K562 (cell line): ENCODE results near the gene ECHDC1. TPM values are rescaled to one million over a fixed set of nuclear protein-coding genes. Genes with fewer than 3 reads are reported as not detected.

Experiments
- ATAC-seq: fragments of 200-7000 bp; cut with Tn5 transposase; 3 replicates; pipeline ENCODE4 v1.9.1; 2020; ENCODE audit warnings: moderate library complexity
- BruUV-seq: library from RNA; stranded (reverse); fragments of 400-500 nt; replicated peaks from 2 replicates; lab custom pipeline; 2021; lab: Mats Ljungman, UMichigan
- CTCF ChIA-PET: fragments of 300-600 bp; formaldehyde crosslinking; extraction: SDS; loops from one replicate; lab custom pipeline; 2021; ENCODE audit warnings: low intra/inter-chr PET ratio; lab: Yijun Ruan, JAX
- POLR2A ChIA-PET: fragments of 300-600, 350-650 bp; sonication (Branson Sonifier 250); formaldehyde crosslinking; extraction: SDS; loops from one replicate; lab custom pipeline; 2021; ENCODE audit warnings: antibody characterized with exemption, inconsistent platforms; lab: Yijun Ruan, JAX
- DNase-seq, 4 experiments: peaks; one replicate each; pipeline versions ENCODE4 v3.0.0 to v3.0.0-alpha.2; 2011 to 2018; ENCODE audit warnings: low spot score in 3 of 4, mixed read lengths in 3 of 4; ENCODE audit errors: extremely low read depth in 1 of 4
- FAIRE-seq: peaks from 2 replicates; lab custom pipeline; 2011; peaks lifted over from hg19 to GRCh38; lab: Jason Lieb, UNC
- H2AFZ ChIP-seq: 2 replicates; pipeline ENCODE4 v1.6.0; 2011; ENCODE audit warnings: low read depth, low read length, control low read depth, inconsistent platforms
- H3K27ac ChIP-seq: fragments of 200-600 bp; 3 replicates; pipeline ENCODE4 v1.8.0; 2011; ENCODE audit warnings: low read depth, mild to moderate bottlenecking, control low read depth, inconsistent platforms, low read length, moderate library complexity, mixed read lengths; ENCODE audit errors: extremely low read depth
- H3K27me3 ChIP-seq, 2 experiments: fragments of 300-600 bp in 1 of 2; 2 replicates in 1 of 2; 3 replicates in 1 of 2; pipeline versions ENCODE4 v1.6.0 to v1.8.0; 2011; ENCODE audit warnings: inconsistent platforms in 2 of 2, low read length in 2 of 2, mild to moderate bottlenecking in 1 of 2, mixed read lengths in 1 of 2, moderate library complexity in 1 of 2; ENCODE audit not compliant: control insufficient read depth in 2 of 2, insufficient read depth in 2 of 2
- H3K36me3 ChIP-seq: fragments of 300-600 bp; 3 replicates; pipeline ENCODE4 v1.8.0; 2011; ENCODE audit warnings: mild to moderate bottlenecking, low read length, inconsistent platforms; ENCODE audit not compliant: control insufficient read depth, insufficient read depth
- H3K4me1 ChIP-seq, 2 experiments: fragments of 200-600 bp in 1 of 2; replicated peaks in 1 of 2; 2 replicates in 1 of 2; 3 replicates in 1 of 2; pipeline versions ENCODE4 v1.5.1 to v1.8.0; 2011; ENCODE audit warnings: inconsistent platforms in 2 of 2, low read length in 2 of 2, mild to moderate bottlenecking in 1 of 2, mixed read lengths in 1 of 2, moderate library complexity in 1 of 2; ENCODE audit not compliant: control insufficient read depth in 2 of 2, insufficient read depth in 2 of 2
- H3K4me2 ChIP-seq: 2 replicates; pipeline ENCODE4 v1.6.1; 2011; ENCODE audit warnings: low read length, control low read depth, inconsistent platforms, mixed read lengths; ENCODE audit not compliant: insufficient read depth
- H3K4me3 ChIP-seq: fragments of 200-600 bp; sonication (generic), shearing (Covaris generic); 2 replicates; pipeline ENCODE4 v1.5.1; 2016; ENCODE audit warnings: control low read depth, inconsistent platforms
- H3K79me2 ChIP-seq: fragments of 200-600 bp; 3 replicates; pipeline ENCODE4 v1.8.0; 2011; ENCODE audit warnings: low read length, inconsistent platforms; ENCODE audit not compliant: control insufficient read depth, insufficient read depth
- H3K9ac ChIP-seq, 2 experiments: 2 replicates each; pipeline versions ENCODE4 v1.6.0 to v1.6.1; 2011; ENCODE audit warnings: low read depth in 2 of 2, low read length in 2 of 2, control low read depth in 1 of 2, inconsistent platforms in 1 of 2, mild to moderate bottlenecking in 1 of 2, mixed read lengths in 1 of 2; ENCODE audit not compliant: insufficient read depth in 1 of 2
- H3K9me1 ChIP-seq: one replicate; pipeline ENCODE4 v1.6.0; 2011; ENCODE audit warnings: inconsistent platforms, mild to moderate bottlenecking, low read length, moderate library complexity; ENCODE audit not compliant: control insufficient read depth, insufficient read depth
- H3K9me3 ChIP-seq: replicated peaks from 2 replicates; pipeline ENCODE4 v1.5.1; 2011; ENCODE audit warnings: low read depth, low read length, inconsistent platforms; ENCODE audit not compliant: control insufficient read depth, insufficient read depth
- H4K20me1 ChIP-seq: replicated peaks from 2 replicates; pipeline ENCODE4 v1.6.1; 2011; ENCODE audit warnings: low read length, inconsistent platforms, mixed read lengths; ENCODE audit not compliant: control insufficient read depth, insufficient read depth
- CBX3 ChIP-seq, 2 experiments: IDR thresholded peaks; 1 replicate in 1 of 2; 2 replicates in 1 of 2; pipeline ENCODE4 v1.6.1; 2012; ENCODE audit warnings: inconsistent platforms in 2 of 2, low read length in 2 of 2, borderline replicate concordance in 1 of 2, control low read depth in 1 of 2
- CBX5 ChIP-seq: IDR thresholded peaks from 2 replicates; pipeline ENCODE4 v1.6.1; 2014; ENCODE audit warnings: low read depth, borderline replicate concordance
- HLTF ChIP-seq: fragments of 450-650 bp; IDR thresholded peaks from 2 replicates; pipeline ENCODE4 v1.6.1; 2016
- HMG20A ChIP-seq: fragments of 450-650 bp; formaldehyde crosslinking; conservative IDR thresholded peaks from 2 replicates; pipeline ENCODE4 v1.4.0; 2020; ENCODE audit warnings: mild to moderate bottlenecking, mixed read lengths
- MEF2A ChIP-seq: IDR thresholded peaks from 2 replicates; pipeline ENCODE4 v1.6.1; 2011; ENCODE audit warnings: low read depth, mild to moderate bottlenecking, low read length, moderate library complexity; ENCODE audit not compliant: control insufficient read depth
- TRIM28 ChIP-seq: fragments of 450-650 bp; IDR thresholded peaks from 2 replicates; pipeline ENCODE4 v1.6.1; 2017
- ZFP30 ChIP-seq: fragments of 250-450 bp; sonication (Bioruptor Pico); IDR thresholded peaks from 2 replicates; pipeline ENCODE4 v1.8.0; 2022; ENCODE audit warnings: moderate library complexity, mild to moderate bottlenecking, inconsistent platforms, borderline replicate concordance
- WGBS: fragments of 100-300 bp; shearing (Covaris generic); methylation state at CpG from one replicate; pipeline ENCODE4 v1.1.6; 2016; ENCODE audit warnings: low coverage, mixed read lengths; ENCODE audit not compliant: insufficient coverage; ENCODE audit errors: missing lambda C conversion rate; 5-methylcytosine and 5-hydroxymethylcytosine counted together
- in situ Hi-C: fragments of 300-500 bp; cut with MboI; formaldehyde crosslinking; loops from 4 replicates; pipeline ENCODE4 v1.15.0; 2018; ENCODE audit warnings: inconsistent platforms, mixed read lengths
- intact Hi-C: fragments of 100-400 bp; cut with micrococcal nuclease; formaldehyde crosslinking; loops from 2 replicates; pipeline ENCODE4 v1.14.2; 2022
- polyA plus RNA-seq, 8 experiments: library from polyadenylated mRNA; depleted of rRNA in 4 of 8; stranded (reverse) in 5 of 8; unstranded in 3 of 8; fragments of >200 nt; fragmentation: Nextera tagmentation in 2 of 8; fragmentation: Illumina TruSeq in 1 of 8; extraction: Ambion mirVana in 2 of 8; extraction: Trizol in 1 of 8; gene quantifications; 2 replicates each; pipeline versions ENCODE4 v1.2.1 to v1.2.3, GENCODE V29; 2011 to 2014; ENCODE audit warnings: inconsistent platforms in 1 of 8, missing spikeins in 1 of 8
- total RNA-seq, 7 experiments: library from RNA; depleted of rRNA in 6 of 7; stranded (reverse); fragments of >200 nt in 6 of 7; fragmentation: Illumina TruSeq in 2 of 7; extraction: Trizol in 2 of 7; gene quantifications; 2 replicates each; pipeline versions ENCODE4 v1.2.1 to v1.2.3, GENCODE V29; 2011 to 2021; ENCODE audit warnings: low replicate concordance in 1 of 7
- TF ChIP-seq, protein P1 (sequence below): IDR thresholded peaks from 3 replicates; pipeline ENCODE4 v1.6.1; 2011; ENCODE audit warnings: borderline replicate concordance, mild to moderate bottlenecking; ENCODE audit not compliant: insufficient read length, insufficient read depth

Gene ECHDC1
- total and polyA plus RNA-seq, 9 of the 15 experiments (the other 6 are each of a cell fraction or from before 2014, with no cell fraction given), result 58.0 to 105 (median 78.6) TPM

GRCh38 chr6:127352524-127352923, 9.1 kb upstream of the ECHDC1 start (continued):
- TF ChIP-seq, protein P1, sequence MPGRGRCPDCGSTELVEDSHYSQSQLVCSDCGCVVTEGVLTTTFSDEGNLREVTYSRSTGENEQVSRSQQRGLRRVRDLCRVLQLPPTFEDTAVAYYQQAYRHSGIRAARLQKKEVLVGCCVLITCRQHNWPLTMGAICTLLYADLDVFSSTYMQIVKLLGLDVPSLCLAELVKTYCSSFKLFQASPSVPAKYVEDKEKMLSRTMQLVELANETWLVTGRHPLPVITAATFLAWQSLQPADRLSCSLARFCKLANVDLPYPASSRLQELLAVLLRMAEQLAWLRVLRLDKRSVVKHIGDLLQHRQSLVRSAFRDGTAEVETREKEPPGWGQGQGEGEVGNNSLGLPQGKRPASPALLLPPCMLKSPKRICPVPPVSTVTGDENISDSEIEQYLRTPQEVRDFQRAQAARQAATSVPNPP, result no peak

DNA sequence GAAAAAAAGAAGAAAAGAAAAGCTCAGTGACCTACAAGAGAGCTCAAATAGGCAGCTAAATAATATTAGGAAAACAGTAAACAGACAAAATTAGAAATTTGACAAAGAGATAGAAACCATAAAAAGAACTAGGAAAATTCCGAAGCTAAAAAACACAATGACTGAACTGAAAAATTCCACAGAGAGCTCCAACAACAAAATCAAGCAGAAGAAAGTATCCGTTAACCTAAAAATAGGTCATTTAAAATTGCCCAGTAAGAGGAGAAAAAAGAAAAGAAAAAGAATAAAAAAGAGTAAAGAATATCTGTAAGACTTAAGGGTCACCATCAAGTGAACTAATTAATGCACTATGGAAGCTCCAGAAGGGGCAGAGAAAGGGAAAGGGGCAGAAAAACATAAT, 6.6 kb upstream of the ECHDC1 start:
- H3K9me1 ChIP-seq, result no peaks in the 10 kb centered on the region
- peaks cover 23% of the 10 kb centered on the region for H3K79me2 ChIP-seq
- DNase-seq (no peak), FAIRE-seq (no peak), ATAC-seq (no peak)
- ChIA-PET POLR2A (no interaction called here), CTCF (interaction anchor here (0.6 kb wide), 1 partner anchor 249 kb away, joined by 3 read pairs; no protein-coding TSS in a partner anchor)
- in situ Hi-C loops, result no loop called here
- intact Hi-C loops, result loop anchor here (10.0 kb wide), 1 partner anchor 1365 kb away; the partner anchor contains the start of gene TRMT11
- H3K36me3 ChIP-seq, result peaks cover 5% of the 10 kb centered on the region; the same call in 2 of the 3 replicates
- WGBS, result 81% methylated on average over 2 of the region's 2 CpGs
- peaks cover 3% of the 10 kb centered on the region for H3K9me3 ChIP-seq
- H3K4me3 ChIP-seq, result no peak overlapping the region
- H2AFZ ChIP-seq, result no peak overlapping the region
- H3K9ac ChIP-seq, result no peak overlapping the region
- no peak overlapping the region for H3K4me2 ChIP-seq
- no peaks in the 10 kb centered on the region for H3K27me3 ChIP-seq
- H4K20me1 ChIP-seq, result no peaks in the 10 kb centered on the region
- H3K4me1 ChIP-seq, result no peaks in the 10 kb centered on the region; a peak in 1 of 5 replicates
- BruUV-seq, result no TSS peak
- TF ChIP-seq HLTF (peak; percentile 65; the same call in 1 of the 2 replicates), HMG20A (CRISPR knock-in tag) (no peak), TRIM28 (peak; percentile 41; the same call in 1 of the 2 replicates), CBX5 (peak; percentile 55; the same call in 1 of the 2 replicates), MEF2A (0 out of 2 replicates have a peak, but pooled peaks have one; percentile 27), ZFP30 (CRISPR knock-in tag) (no peak), CBX3 (IDR thresholded peaks at IDR 0.05; ENCODE audit: borderline replicate concordance in 1 of 2, low read length in 2 of 2) (0 out of 3 replicates have a peak, but pooled peaks of 1 of the 2 experiments have one; percentile 52)
- H3K27ac ChIP-seq, result no peak overlapping the region
